ENCODE measurements around the gene TNNI2. TPM values are rescaled to one million over a fixed set of nuclear protein-coding genes. Genes with fewer than 3 reads are reported as not detected.

Gene TNNI2
- total RNA-seq, 1 experiment from 2014 or later, result not detected

- Histone ChIP-seq H3K4me3 (ENCODE audit: insufficient read depth, low read depth, low read length) (no peak overlapping the region), H3K27me3 (ENCODE audit: control insufficient read depth, insufficient read depth, low read length) (no peaks in the 10 kb centered on the region), H3K36me3 (replicated peaks; ENCODE audit: control insufficient read depth, insufficient read depth, low read length) (no peaks in the 10 kb centered on the region)
- DNase-seq, result no peak
Observed at GRCh38 chr11:1854132-1854948, 15.6 kb downstream of the TNNI2 start.

- no peak overlapping the region for H3K4me3 ChIP-seq (ENCODE audit: insufficient read depth, low read depth, low read length)
- DNase-seq, result no peak
- H3K27me3 ChIP-seq (ENCODE audit: control insufficient read depth, insufficient read depth, low read length), result no peaks in the 10 kb centered on the region
- no peaks in the 10 kb centered on the region for H3K36me3 ChIP-seq (replicated peaks; ENCODE audit: control insufficient read depth, insufficient read depth, low read length)
Observed at GRCh38 chr11:1854949-1855885, 16.4 kb downstream of the TNNI2 start.

- DNase-seq, result no peak
- Histone ChIP-seq H3K4me3 (ENCODE audit: insufficient read depth, low read depth, low read length) (no peak overlapping the region), H3K36me3 (replicated peaks; ENCODE audit: control insufficient read depth, insufficient read depth, low read length) (no peaks in the 10 kb centered on the region), H3K27me3 (ENCODE audit: control insufficient read depth, insufficient read depth, low read length) (no peaks in the 10 kb centered on the region)
Observed at GRCh38 chr11:1855886-1856265, 17.1 kb downstream of the TNNI2 start.

- Histone ChIP-seq H3K36me3 (replicated peaks; ENCODE audit: control insufficient read depth, insufficient read depth, low read length) (no peaks in the 10 kb centered on the region), H3K27me3 (ENCODE audit: control insufficient read depth, insufficient read depth, low read length) (no peaks in the 10 kb centered on the region), H3K4me3 (ENCODE audit: insufficient read depth, low read depth, low read length) (no peak overlapping the region)
- DNase-seq, result no peak
Observed at GRCh38 chr11:1856306-1857005, 17.7 kb downstream of the TNNI2 start.

GRCh38 chr11:1857064-1857463, 18.3 kb downstream of the TNNI2 start:
- Histone ChIP-seq H3K27me3 (ENCODE audit: control insufficient read depth, insufficient read depth, low read length) (no peaks in the 10 kb centered on the region), H3K36me3 (replicated peaks; ENCODE audit: control insufficient read depth, insufficient read depth, low read length) (no peaks in the 10 kb centered on the region), H3K4me3 (ENCODE audit: insufficient read depth, low read depth, low read length) (no peak overlapping the region)
- no peak for DNase-seq

- H3K27me3 ChIP-seq (ENCODE audit: control insufficient read depth, insufficient read depth, low read length), result no peaks in the 10 kb centered on the region
- no peaks in the 10 kb centered on the region for H3K36me3 ChIP-seq (replicated peaks; ENCODE audit: control insufficient read depth, insufficient read depth, low read length)
- H3K4me3 ChIP-seq (ENCODE audit: insufficient read depth, low read depth, low read length), result no peak overlapping the region
- DNase-seq, result no peak
Observed at GRCh38 chr11:1858154-1858553, 19.4 kb downstream of the TNNI2 start.

GRCh38 chr11:1858576-1858975, 19.8 kb downstream of the TNNI2 start:
- Histone ChIP-seq H3K27me3 (ENCODE audit: control insufficient read depth, insufficient read depth, low read length) (no peaks in the 10 kb centered on the region), H3K36me3 (replicated peaks; ENCODE audit: control insufficient read depth, insufficient read depth, low read length) (no peaks in the 10 kb centered on the region), H3K4me3 (ENCODE audit: insufficient read depth, low read depth, low read length) (no peak overlapping the region)
- DNase-seq, result no peak

GRCh38 chr11:1859004-1859403, 20.2 kb downstream of the TNNI2 start:
- DNase-seq, result no peak
- Histone ChIP-seq H3K27me3 (ENCODE audit: control insufficient read depth, insufficient read depth, low read length) (no peaks in the 10 kb centered on the region), H3K36me3 (replicated peaks; ENCODE audit: control insufficient read depth, insufficient read depth, low read length) (no peaks in the 10 kb centered on the region), H3K4me3 (ENCODE audit: insufficient read depth, low read depth, low read length) (no peak overlapping the region)

GRCh38 chr11:1860108-1860507, 21.3 kb downstream of the TNNI2 start:
- no peaks in the 10 kb centered on the region for H3K36me3 ChIP-seq (replicated peaks; ENCODE audit: control insufficient read depth, insufficient read depth, low read length)
- no peaks in the 10 kb centered on the region for H3K27me3 ChIP-seq (ENCODE audit: control insufficient read depth, insufficient read depth, low read length)
- no peak for DNase-seq
- no peak overlapping the region for H3K4me3 ChIP-seq (ENCODE audit: insufficient read depth, low read depth, low read length)

GRCh38 chr11:1861435-1862411, 22.9 kb downstream of the TNNI2 start:
- Histone ChIP-seq H3K4me3 (ENCODE audit: insufficient read depth, low read depth, low read length) (no peak overlapping the region), H3K27me3 (ENCODE audit: control insufficient read depth, insufficient read depth, low read length) (no peaks in the 10 kb centered on the region), H3K36me3 (replicated peaks; ENCODE audit: control insufficient read depth, insufficient read depth, low read length) (no peaks in the 10 kb centered on the region)
- no peak for DNase-seq

GRCh38 chr11:1862588-1863351, 24.0 kb downstream of the TNNI2 start:
- DNase-seq, result no peak
- H3K4me3 ChIP-seq (ENCODE audit: insufficient read depth, low read depth, low read length), result no peak overlapping the region
- H3K36me3 ChIP-seq (replicated peaks; ENCODE audit: control insufficient read depth, insufficient read depth, low read length), result no peaks in the 10 kb centered on the region
- no peaks in the 10 kb centered on the region for H3K27me3 ChIP-seq (ENCODE audit: control insufficient read depth, insufficient read depth, low read length)

- H3K36me3 ChIP-seq (replicated peaks; ENCODE audit: control insufficient read depth, insufficient read depth, low read length), result no peaks in the 10 kb centered on the region
- DNase-seq, result peak; percentile 94
- H3K27me3 ChIP-seq (ENCODE audit: control insufficient read depth, insufficient read depth, low read length), result no peaks in the 10 kb centered on the region
- no peak overlapping the region for H3K4me3 ChIP-seq (ENCODE audit: insufficient read depth, low read depth, low read length)
Observed at GRCh38 chr11:1863352-1864216, 24.8 kb downstream of the TNNI2 start.

Data from H7 (cell line).